HG02678 (cell line): ENCODE measurements around the gene PKD1.
A peak's percentile ranks its signal among the peaks of the same experiment; 100 is the strongest.
"Not testable (repeated sequence)": the region's sequence is repeated elsewhere in the genome, so short reads cannot be mapped to it uniquely, and the experiment has no call there.

ENCODE experiments used
- ATAC-seq: cut with Tn5 transposase; IDR thresholded peaks from one replicate; pipeline ENCODE4 v1.9.1; 2021; ENCODE audit warnings: mild to moderate bottlenecking, moderate library complexity; ENCODE audit not compliant: unreplicated experiment

PKD1 gene

GRCh38 chr16:2152695-2153506, 17.2 kb upstream of the PKD1 start:
- ATAC-seq = no peak

GRCh38 chr16:2151188-2152091, 15.7 kb upstream of the PKD1 start:
- ATAC-seq = no peak

DNA sequence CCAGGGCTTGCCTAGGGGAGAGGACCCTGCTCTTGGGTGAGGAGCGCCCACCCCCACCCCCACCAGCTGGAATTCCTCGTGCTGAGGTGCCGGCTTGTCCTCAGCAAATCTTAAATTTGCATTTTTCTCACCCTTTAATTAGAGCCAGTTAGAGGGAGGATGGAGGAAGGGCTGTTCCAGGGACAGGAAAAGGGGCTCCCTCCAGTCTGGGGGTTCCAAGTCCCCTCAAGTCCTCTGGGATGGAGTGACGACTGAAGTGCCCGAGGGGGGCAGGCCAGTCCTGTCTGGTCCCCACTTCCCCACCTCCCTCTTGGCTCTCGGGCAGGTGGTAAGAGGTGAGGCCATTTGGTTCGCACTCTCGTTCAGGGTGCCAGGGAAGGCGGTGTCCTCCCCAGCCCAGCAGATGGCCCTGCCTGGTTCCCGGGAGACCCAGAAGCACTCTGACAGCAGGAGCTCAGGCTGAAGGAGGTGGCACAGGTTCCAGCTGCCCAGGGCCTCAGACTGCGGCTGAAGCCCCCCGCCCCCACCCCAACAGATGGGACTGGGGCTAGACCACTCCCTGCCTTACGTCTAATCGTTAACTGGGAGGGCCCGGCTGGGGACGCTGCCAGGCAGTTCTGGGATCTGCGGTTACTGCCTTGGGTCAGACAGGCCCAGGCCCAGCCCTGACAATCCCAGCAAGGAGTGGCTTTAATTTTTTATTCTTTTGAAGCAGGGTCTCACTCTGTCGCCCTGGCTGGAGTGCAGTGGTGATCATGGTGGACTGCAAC, 14.9 kb upstream of the PKD1 start:
- no peak for ATAC-seq

DNA sequence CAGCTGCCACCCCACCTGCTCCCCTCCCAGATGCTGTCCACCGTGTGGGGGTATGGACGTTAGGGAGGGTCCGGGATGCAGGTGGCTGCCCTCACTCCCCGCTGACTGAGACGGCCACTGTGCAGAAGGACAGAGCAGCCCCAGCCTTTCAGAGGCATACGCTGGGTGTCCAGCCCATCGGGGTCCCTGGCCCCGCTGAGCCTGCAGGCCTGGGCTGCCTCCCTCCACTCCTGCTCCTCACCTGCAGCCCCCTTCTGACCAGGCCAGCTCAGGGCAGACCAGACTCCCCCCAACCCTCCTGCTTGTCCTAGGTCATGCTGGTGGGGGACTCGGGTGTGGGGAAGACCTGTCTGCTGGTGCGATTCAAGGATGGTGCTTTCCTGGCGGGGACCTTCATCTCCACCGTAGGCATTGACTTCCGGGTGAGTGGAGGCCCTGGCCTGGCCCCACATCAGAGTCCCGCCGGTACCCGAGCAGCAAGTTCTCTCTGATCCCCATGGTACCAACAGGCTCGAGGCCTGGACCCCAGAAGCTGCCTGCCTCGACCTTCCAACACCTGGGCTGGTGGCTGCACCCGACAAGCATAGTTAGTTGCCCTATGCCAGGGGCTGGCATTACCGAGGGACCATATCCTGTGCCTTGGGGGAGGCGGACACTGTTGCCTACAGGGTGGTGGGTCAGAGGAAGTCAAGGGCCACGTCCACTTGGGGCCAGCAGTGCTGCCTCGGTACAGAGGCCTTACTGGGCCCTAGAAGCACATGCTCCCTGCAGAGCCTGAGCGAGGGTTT, 14.1 kb upstream of the PKD1 start:
- no peak for ATAC-seq

- ATAC-seq = peak; percentile 7
Observed at GRCh38 chr16:2148714-2149629, 13.3 kb upstream of the PKD1 start.

DNA sequence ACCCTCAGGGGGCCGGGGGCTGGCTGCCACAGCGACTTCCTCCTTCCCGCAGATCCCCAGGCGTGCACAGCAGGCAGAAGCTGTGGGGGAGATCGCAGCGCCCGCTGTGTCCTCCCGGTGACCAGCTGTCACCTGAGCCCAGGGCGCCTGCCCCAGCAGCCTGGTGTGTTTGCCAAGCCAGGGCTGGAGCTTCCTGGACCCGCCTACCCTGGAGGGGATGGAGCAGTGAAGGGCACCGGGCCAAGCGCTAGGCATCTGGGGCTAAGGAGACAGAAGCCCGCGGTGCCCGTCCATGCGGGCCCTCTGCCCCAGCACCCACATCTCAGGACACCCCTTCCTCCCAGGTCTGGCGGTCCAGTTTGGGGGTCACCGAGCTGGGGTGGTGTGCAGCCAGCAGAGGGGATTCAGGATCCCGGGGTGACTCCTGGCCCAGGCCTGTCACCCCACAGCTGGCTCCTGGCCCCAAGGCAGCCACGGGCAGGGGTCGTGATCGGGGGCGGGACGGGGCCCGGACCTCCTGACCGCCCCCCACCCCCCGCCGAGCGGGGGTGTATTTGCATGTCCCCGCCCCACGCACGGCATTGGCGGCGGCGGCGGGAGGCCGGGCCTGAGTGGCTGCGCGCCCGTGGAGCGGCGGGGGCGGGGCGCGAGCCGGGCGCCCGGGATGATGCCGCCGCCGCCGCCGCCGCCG, 12.4 kb upstream of the PKD1 start, which contains the start of gene RAB26:
RAB26 (plus strand) TSS at position 645 of the 691 bp plus-strand sequence. CDS start 159 bp downstream, outside the sequence.
- peak; percentile 41 for ATAC-seq

DNA sequence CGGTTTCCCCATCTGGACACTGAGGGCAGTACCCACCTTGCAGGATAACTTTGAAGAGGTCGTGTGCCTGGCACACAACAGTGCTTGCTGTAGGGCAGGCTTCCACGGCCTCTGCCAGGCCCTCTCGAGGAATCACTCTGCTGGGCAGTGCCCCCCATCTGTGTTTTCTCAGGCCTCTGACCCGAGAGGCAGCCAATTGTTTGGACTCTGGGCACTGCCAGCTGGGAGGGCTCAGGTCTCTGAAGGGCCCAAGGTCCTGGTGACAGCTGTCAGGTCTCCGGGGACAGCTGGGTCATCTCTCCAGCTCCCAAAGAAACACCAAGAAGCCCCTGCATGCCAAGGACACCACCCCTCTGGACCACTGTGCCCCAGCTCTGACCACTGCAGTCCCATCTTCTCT, 11.7 kb upstream of the PKD1 start:
- ATAC-seq = no peak

DNA sequence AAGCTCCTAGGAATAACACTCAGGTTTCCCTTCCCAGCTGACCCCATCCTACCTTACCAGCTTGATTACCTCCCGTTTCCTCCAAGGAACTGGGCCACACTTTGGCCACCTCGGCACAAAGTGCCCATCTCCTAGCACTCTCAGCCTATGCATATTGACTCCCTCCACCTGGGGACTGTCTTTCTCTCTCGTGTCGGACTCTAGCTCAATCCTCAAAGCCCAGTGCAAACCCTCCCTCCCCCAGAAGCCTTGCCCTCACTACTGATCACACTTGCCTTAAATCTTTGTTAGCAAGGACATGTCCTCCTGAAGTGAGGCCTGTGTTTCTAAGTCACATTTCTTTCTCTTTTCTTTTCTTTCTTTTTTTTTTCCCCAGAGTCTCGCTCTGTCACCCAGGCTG, 10.1 kb upstream of the PKD1 start:
- ATAC-seq = no peak

- ATAC-seq = no peak
Observed at GRCh38 chr16:2143878-2144485, 8.3 kb upstream of the PKD1 start.

GRCh38 chr16:2142942-2143877, 7.5 kb upstream of the PKD1 start:
- no peak for ATAC-seq

DNA sequence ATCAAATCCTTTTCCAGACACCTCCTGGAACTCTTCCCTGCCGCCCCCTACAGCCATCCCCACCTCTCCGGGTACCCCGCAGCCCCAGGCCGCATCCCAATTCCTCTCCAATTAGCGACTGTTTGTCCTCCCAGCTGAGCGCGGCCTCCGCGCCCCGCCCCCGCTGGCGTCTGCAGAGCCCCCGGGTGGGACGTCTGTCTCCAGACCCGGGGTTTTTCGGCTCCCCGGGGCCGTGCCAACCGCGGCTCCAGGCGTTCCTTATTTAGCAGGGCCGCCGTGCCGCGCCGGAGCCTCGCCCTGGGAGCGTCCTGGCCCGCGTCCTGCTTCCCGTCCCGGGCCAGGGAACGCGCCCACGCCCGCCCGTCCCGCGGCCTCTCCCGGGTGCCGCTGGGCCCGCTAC, 627 bp downstream of the PKD1 start:
- not testable (repeated sequence) for ATAC-seq

DNA sequence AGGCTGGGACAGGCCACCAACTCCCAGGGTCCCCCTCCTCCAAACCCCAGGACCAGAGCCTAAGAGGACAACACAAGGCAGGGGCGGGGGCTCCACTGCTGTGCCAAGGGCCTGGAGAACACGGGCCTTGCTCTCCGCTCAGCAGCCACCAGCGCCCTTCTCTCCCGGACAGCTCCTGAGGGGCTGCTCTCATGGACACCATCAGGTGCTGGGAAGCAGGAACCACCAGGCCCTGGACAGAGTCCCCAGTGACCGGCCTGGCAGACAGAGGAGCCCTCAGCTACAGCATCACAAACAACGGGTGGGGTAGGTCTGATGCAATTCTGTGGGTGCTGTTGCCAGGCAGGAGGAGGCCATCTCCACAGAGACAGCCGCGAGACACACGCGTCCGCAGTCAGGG, 1.9 kb downstream of the PKD1 start:
- ATAC-seq = not testable (repeated sequence)

DNA sequence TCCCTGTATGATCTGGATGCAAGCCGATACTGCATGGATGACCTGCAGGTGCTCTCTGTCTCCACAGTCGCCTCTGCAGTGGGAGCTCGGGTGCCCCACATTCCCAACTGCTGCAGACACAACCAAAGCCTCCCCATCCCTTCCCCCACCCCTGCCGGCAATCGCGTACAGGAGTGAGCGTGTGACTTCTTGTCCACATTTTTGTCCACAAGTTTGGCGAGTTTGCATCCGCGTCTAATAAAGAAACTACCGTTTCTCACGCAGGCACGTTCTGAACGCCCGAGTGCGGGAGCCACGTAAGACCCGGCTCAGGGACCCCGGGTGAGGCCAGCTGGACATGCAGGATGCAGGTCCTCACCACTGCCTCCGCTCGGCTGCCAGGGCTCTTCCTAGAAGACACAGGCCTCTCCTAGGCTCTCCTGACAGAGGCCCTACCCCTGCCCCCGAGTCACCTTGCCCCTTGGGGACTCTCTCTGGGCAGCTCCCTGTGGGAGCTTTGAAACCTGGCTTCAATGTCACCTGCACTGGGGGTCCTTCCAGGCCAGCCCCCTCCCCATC, 5.7 kb downstream of the PKD1 start:
- not testable (repeated sequence) for ATAC-seq

DNA sequence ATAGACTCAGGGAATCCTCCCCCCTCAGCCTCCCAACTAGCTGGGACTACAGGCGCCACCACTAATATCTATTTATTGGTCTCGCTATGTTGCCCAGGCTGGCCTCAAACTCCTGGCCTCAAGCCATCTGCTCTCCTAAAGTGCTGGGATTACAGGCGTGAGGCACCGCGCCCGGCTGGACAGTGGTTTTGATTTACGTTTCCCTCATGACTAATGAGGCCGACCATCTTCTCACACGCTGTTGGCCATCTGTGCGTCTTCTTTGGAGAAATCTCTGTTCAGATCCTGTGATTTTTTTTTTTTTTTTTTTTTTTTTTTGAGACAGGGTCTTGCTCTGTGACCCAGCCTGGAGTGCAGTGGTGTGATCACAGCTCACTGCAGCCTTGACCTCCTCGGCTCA, 6.4 kb downstream of the PKD1 start:
- ATAC-seq = not testable (repeated sequence)

GRCh38 chr16:2127630-2128280, 7.9 kb downstream of the PKD1 start:
- not testable (repeated sequence) for ATAC-seq

DNA sequence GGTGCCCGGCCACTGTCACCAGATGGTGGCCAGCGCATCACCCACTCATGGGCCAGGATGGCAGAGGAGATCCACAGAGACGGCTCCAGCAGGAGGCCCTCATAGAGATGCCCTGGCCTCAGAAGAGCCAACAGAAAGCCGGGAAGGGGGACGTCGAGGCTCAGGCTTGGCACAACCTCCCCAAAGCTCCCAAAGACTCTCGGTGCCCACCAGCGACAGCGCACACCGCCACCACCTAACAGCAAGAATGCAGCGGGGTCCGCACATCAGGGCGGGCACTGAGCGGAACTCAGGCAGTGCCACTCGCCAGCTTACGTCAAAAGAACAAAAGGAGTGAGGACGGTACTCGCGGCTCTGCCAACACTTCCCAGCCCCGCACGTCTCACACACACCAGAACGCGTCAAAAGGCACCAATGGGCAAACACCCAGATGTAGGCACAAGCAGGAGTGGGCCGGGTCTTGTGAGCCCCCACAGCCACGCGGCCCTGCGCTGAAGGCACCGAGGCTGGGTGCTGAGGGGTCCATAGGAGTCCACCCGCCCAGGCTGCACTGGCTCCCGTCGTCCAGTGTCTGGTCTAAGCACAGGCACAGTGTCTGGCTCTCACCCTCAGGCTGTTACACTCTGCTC, 8.7 kb downstream of the PKD1 start:
- ATAC-seq = not testable (repeated sequence)
